ENCODE results near the gene MYO9B. TPM values are rescaled to one million over a fixed set of nuclear protein-coding genes. Genes with fewer than 3 reads are reported as not detected.

MYO9B gene
- total RNA-seq, 1 donor from 2014 or later: 100 TPM

GRCh38 chr19:17118957-17119356 lies 43.4 kb downstream of the MYO9B start:
- Histone ChIP-seq H3K9me3 (no peaks in the 10 kb centered on the region), H3K27me3 (no peaks in the 10 kb centered on the region), H3K4me3 (no peak overlapping the region), H3K27ac (peak overlapping the region; percentile 6), H3K4me1 (peaks cover 29% of the 10 kb centered on the region), H3K36me3 (peaks cover 0 to 12% of the 10 kb centered on the region in 2 donors)
- no peak for DNase-seq (ENCODE audit: extremely low spot score in 2 of 2)
- TF ChIP-seq POLR2AphosphoS5 (IDR thresholded peaks at IDR 0.05; ENCODE audit: insufficient read depth in 1 of 2, low read depth in 1 of 2): no peak
- intact Hi-C loops (cut with DNase I): no loop called here

GRCh38 chr19:17121736-17122293 lies 46.2 kb downstream of the MYO9B start:
- no peak overlapping the region for H3K27ac ChIP-seq
- TF ChIP-seq POLR2AphosphoS5 (IDR thresholded peaks at IDR 0.05; ENCODE audit: insufficient read depth in 1 of 2, low read depth in 1 of 2) (no peak), CTCF (IDR thresholded peaks at IDR 0.05) (no peak), POLR2A (IDR thresholded peaks at IDR 0.05) (no peak)
- H3K27me3 ChIP-seq: no peaks in the 10 kb centered on the region
- no peak for DNase-seq (ENCODE audit: extremely low spot score in 2 of 2)
- peaks cover 0 to 12% of the 10 kb centered on the region in 2 donors for H3K36me3 ChIP-seq
- peaks cover 34% of the 10 kb centered on the region for H3K4me1 ChIP-seq
- H3K4me3 ChIP-seq: no peak overlapping the region
- H3K9me3 ChIP-seq: no peaks in the 10 kb centered on the region
- intact Hi-C loops (cut with DNase I): no loop called here

- no peak overlapping the region for H3K27ac ChIP-seq
- DNase-seq (ENCODE audit: extremely low spot score in 2 of 2): no peak
These were observed 47.5 kb downstream of the MYO9B start for GRCh38 chr19:17123041-17123440.

GRCh38 chr19:17124025-17124424 lies 48.4 kb downstream of the MYO9B start:
- no peak for DNase-seq (ENCODE audit: extremely low spot score in 2 of 2)
- no peak for TF ChIP-seq POLR2AphosphoS5 (IDR thresholded peaks at IDR 0.05; ENCODE audit: insufficient read depth in 1 of 2, low read depth in 1 of 2)
- TF ChIP-seq CTCF (IDR thresholded peaks at IDR 0.05): no peak
- TF ChIP-seq POLR2A (IDR thresholded peaks at IDR 0.05): no peak
- Histone ChIP-seq H3K27me3 (no peaks in the 10 kb centered on the region), H3K4me3 (no peak overlapping the region), H3K4me1 (peaks cover 18% of the 10 kb centered on the region), H3K36me3 (peaks cover 0 to 12% of the 10 kb centered on the region in 2 donors), H3K27ac (no peak overlapping the region), H3K9me3 (no peaks in the 10 kb centered on the region)
- intact Hi-C loops (cut with DNase I): no loop called here

More at GRCh38 chr19:17123041-17123440, 47.5 kb downstream of the MYO9B start:
- no peaks in the 10 kb centered on the region for H3K27me3 ChIP-seq
- peaks cover 0 to 12% of the 10 kb centered on the region in 2 donors for H3K36me3 ChIP-seq
- H3K9me3 ChIP-seq: no peaks in the 10 kb centered on the region
- peaks cover 22% of the 10 kb centered on the region for H3K4me1 ChIP-seq
- intact Hi-C loops (cut with DNase I): no loop called here
- TF ChIP-seq CTCF (IDR thresholded peaks at IDR 0.05): no peak
- TF ChIP-seq POLR2AphosphoS5 (IDR thresholded peaks at IDR 0.05; ENCODE audit: insufficient read depth in 1 of 2, low read depth in 1 of 2): no peak
- TF ChIP-seq POLR2A (IDR thresholded peaks at IDR 0.05): no peak
- H3K4me3 ChIP-seq: no peak overlapping the region

- no peaks in the 10 kb centered on the region for H3K9me3 ChIP-seq
- TF ChIP-seq POLR2A (IDR thresholded peaks at IDR 0.05) (no peak), CTCF (IDR thresholded peaks at IDR 0.05) (no peak), POLR2AphosphoS5 (IDR thresholded peaks at IDR 0.05; ENCODE audit: insufficient read depth in 1 of 2, low read depth in 1 of 2) (no peak)
- intact Hi-C loops (cut with DNase I): no loop called here
- H3K27ac ChIP-seq: peak overlapping the region; percentile 23
- peaks cover 18% of the 10 kb centered on the region for H3K4me1 ChIP-seq
- H3K4me3 ChIP-seq: peak overlapping the region in 1 of 2 donors; percentile 4
- peaks cover 0 to 8% of the 10 kb centered on the region in 2 donors for H3K36me3 ChIP-seq
- no peaks in the 10 kb centered on the region for H3K27me3 ChIP-seq
- no peak for DNase-seq (ENCODE audit: extremely low spot score in 2 of 2)
These were observed 49.6 kb downstream of the MYO9B start for GRCh38 chr19:17125062-17125727.

Data from vagina (tissue), 2 donors.